A673 (cell line): ENCODE data around the gene LEMD1. TPM values are rescaled to one million over a fixed set of nuclear protein-coding genes. Genes with fewer than 3 reads are reported as not detected.
A peak's percentile ranks its signal among the peaks of the same experiment; 100 is the strongest.

Experiments
- BruUV-seq: library from RNA; stranded (reverse); fragments of 400-500 nt; replicated peaks from 2 replicates; lab custom pipeline; 2021; lab: Mats Ljungman, UMichigan
- CTCF ChIA-PET: fragments of 300-600 bp; sonication (Branson Sonifier 250); formaldehyde crosslinking; loops from one replicate; lab custom pipeline; 2022; ENCODE audit warnings: antibody characterized with exemption; lab: Charles Lee
- POLR2A ChIA-PET: fragments of 300-600 bp; sonication (Branson Sonifier 250); formaldehyde crosslinking; loops from one replicate; lab custom pipeline; 2022; ENCODE audit warnings: antibody characterized with exemption; ENCODE audit not compliant: low non-redundant PET; lab: Charles Lee
- DNase-seq: peaks from one replicate; pipeline ENCODE4 v3.0.0-alpha.2; 2015; ENCODE audit warnings: low spot score
- H3K27ac ChIP-seq: fragments of 200-600 bp; sonication (generic); 2 replicates; pipeline ENCODE4 v1.5.1; 2016; ENCODE audit warnings: mixed run types, low read depth, mild to moderate bottlenecking, mixed read lengths, antibody characterized with exemption, low read length; ENCODE audit not compliant: poor library complexity, severe bottlenecking
- H3K27me3 ChIP-seq: fragments of 200-600 bp; sonication (generic); replicated peaks from 2 replicates; pipeline ENCODE4 v1.6.1; 2017; ENCODE audit warnings: mixed run types, low read depth, mild to moderate bottlenecking, mixed read lengths, antibody characterized with exemption, low read length; ENCODE audit not compliant: insufficient read depth, poor library complexity
- H3K36me3 ChIP-seq: fragments of 200-600 bp; sonication (generic); 2 replicates; pipeline ENCODE4 v1.6.1; 2016; ENCODE audit warnings: mixed run types, mild to moderate bottlenecking, mixed read lengths, antibody characterized with exemption, low read length; ENCODE audit not compliant: insufficient read depth, poor library complexity, severe bottlenecking
- H3K4me1 ChIP-seq: fragments of 200-600 bp; sonication (generic); 2 replicates; pipeline ENCODE4 v1.6.1; 2017; ENCODE audit warnings: mixed run types, mild to moderate bottlenecking, mixed read lengths, antibody characterized with exemption, low read length; ENCODE audit not compliant: insufficient read depth, poor library complexity, severe bottlenecking
- H3K4me3 ChIP-seq: fragments of 200-600 bp; sonication (generic); 2 replicates; pipeline ENCODE4 v1.5.1; 2016; ENCODE audit warnings: low read depth, mixed run types, mild to moderate bottlenecking, mixed read lengths, low read length; ENCODE audit not compliant: poor library complexity, severe bottlenecking
- H3K9me3 ChIP-seq: fragments of 200-600 bp; sonication (generic); 2 replicates; pipeline ENCODE4 v1.6.1; 2016; ENCODE audit warnings: mixed run types, low read depth, mild to moderate bottlenecking, mixed read lengths, antibody characterized with exemption, low read length; ENCODE audit not compliant: poor library complexity, severe bottlenecking
- EZH2 ChIP-seq: fragments of 200-600 bp; sonication (generic); IDR thresholded peaks from 2 replicates; pipeline ENCODE4 v1.6.1; 2017; ENCODE audit warnings: borderline replicate concordance, low read depth, mild to moderate bottlenecking, mixed read lengths, antibody characterized with exemption, low read length; ENCODE audit not compliant: poor library complexity, severe bottlenecking
- intact Hi-C: fragments of 100-400 bp; cut with micrococcal nuclease; formaldehyde crosslinking; loops from one replicate; pipeline ENCODE4 v1.10.0; 2022; ENCODE audit not compliant: unreplicated experiment
- total RNA-seq: library from RNA; stranded (reverse); gene quantifications from 2 replicates; pipeline ENCODE4 v1.2.3, GENCODE V29; 2021
- TF ChIP-seq, protein P1 (sequence below): fragments of 300-800, 200-600 bp; sonication (generic); conservative IDR thresholded peaks from 2 replicates; pipeline ENCODE4 v1.5.1; 2017; ENCODE audit warnings: low read depth, mild to moderate bottlenecking, antibody characterized with exemption, low read length, moderate library complexity, mixed read lengths

The LEMD1 gene
- total RNA-seq, 1 experiment from 2014 or later, result 1.5 TPM

DNA sequence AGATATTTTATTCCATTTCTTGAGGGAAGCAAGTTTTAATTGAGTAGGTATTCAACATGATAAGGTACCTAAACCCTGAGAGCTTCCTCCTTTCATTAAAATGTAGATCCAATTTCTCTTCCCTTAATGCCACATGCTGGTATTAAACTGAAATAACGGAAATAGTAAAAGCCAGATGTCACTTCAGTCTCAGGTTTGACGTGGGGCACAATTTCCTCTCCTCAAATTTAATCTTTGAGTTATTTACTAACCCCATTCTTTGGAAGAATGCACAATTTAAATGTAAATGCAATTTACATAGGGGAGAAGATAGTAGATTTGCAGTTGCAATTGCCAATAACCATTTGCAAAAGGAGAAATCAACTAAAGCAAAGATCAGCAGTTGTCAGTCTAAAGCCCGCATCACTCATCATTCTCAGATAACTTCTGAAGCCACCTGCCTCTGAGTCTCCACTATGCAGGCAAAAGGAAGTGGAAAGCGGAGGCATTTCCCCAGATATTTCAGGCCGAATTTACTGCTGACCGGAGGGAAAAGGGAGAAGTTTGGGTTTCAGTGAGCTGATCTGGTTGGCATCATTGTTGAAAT lies 2.1 kb upstream of the LEMD1 start:
- BruUV-seq, result no TSS peak
- TF ChIP-seq EZH2, result no peak
- TF ChIP-seq, protein P1, sequence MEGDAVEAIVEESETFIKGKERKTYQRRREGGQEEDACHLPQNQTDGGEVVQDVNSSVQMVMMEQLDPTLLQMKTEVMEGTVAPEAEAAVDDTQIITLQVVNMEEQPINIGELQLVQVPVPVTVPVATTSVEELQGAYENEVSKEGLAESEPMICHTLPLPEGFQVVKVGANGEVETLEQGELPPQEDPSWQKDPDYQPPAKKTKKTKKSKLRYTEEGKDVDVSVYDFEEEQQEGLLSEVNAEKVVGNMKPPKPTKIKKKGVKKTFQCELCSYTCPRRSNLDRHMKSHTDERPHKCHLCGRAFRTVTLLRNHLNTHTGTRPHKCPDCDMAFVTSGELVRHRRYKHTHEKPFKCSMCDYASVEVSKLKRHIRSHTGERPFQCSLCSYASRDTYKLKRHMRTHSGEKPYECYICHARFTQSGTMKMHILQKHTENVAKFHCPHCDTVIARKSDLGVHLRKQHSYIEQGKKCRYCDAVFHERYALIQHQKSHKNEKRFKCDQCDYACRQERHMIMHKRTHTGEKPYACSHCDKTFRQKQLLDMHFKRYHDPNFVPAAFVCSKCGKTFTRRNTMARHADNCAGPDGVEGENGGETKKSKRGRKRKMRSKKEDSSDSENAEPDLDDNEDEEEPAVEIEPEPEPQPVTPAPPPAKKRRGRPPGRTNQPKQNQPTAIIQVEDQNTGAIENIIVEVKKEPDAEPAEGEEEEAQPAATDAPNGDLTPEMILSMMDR, result no peak
- intact Hi-C loops, result no loop called here
- Histone ChIP-seq H3K36me3 (no peaks in the 10 kb centered on the region), H3K4me3 (no peak overlapping the region), H3K27ac (peak overlapping the region; percentile 57), H3K9me3 (no peaks in the 10 kb centered on the region), H3K27me3 (no peaks in the 10 kb centered on the region), H3K4me1 (peaks cover 60% of the 10 kb centered on the region)
- peak; percentile 65 for DNase-seq
- ChIA-PET CTCF (interaction anchor here (1.4 to 1.8 kb wide), 3 partner anchors 15 to 62 kb away, joined by 4 to 9 read pairs (median 5); no protein-coding TSS in a partner anchor), POLR2A (no interaction called here)

DNA sequence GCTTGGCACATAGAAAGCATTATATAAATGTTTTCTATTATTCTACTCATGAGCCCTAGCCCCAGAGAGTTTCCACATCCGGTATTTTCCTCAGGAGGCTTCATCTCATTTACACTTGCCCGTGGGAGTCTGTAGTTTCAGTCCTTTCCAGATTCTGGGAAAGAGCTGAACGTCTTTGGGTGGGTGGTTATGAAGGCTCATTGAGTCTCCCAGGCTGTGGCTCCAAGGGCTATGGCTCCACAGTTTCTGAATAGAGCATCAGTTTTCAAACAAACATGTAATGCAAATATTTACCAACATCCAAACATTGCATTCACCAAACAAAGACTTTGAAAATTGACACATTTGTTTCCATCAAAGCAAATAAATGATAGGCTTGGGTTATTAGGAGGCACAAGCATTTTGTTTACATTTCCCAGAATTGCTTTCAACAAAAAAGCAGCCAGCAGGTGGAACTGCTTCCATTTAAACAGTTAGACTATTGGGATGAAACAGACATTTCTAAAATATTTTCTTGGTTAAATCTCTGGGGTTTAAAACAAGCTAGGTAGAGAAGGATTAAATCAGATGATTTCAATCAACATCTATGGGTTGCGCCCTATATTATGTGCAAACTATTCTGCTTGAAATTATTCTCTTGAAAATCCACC lies 1.3 kb upstream of the LEMD1 start:
- TF ChIP-seq, protein P1, result peak; percentile 38; the same call in 1 of the 2 replicates
- TF ChIP-seq EZH2, result no peak
- Histone ChIP-seq H3K4me1 (peaks cover 60% of the 10 kb centered on the region), H3K4me3 (no peak overlapping the region), H3K27ac (peak overlapping the region; percentile 36), H3K9me3 (no peaks in the 10 kb centered on the region), H3K36me3 (no peaks in the 10 kb centered on the region), H3K27me3 (no peaks in the 10 kb centered on the region)
- CTCF ChIA-PET, result interaction anchor here (1.4 to 1.8 kb wide), 2 partner anchors 26 to 62 kb away, joined by 5 to 9 read pairs; no protein-coding TSS in a partner anchor
- intact Hi-C loops, result no loop called here
- no TSS peak for BruUV-seq
- POLR2A ChIA-PET, result no interaction called here
- DNase-seq, result peak; percentile 35

DNA sequence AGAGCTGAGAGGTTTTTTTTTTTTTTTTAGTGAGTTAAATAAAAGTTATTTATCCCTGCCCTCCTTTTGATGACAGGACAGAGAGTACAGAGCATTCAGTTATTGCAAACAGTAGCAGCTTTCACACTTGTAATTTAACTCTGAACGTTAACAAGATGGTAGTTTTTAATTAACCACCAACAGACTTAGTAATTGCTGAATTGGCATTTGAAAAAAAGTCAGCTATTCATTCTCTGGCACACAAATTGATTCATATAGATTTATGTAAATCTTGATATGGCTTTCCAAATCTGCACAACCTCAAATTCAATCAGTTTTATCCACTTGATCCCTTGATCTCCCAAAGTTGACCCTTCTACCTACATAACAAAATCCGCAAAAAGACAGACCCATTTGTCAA lies 918 bp downstream of the LEMD1 start:
- BruUV-seq, result no TSS peak
- H3K9me3 ChIP-seq, result no peaks in the 10 kb centered on the region
- no peak overlapping the region for H3K4me3 ChIP-seq
- DNase-seq, result no peak
- H3K4me1 ChIP-seq, result peaks cover 60% of the 10 kb centered on the region
- H3K27ac ChIP-seq, result no peak overlapping the region
- ChIA-PET POLR2A (no interaction called here), CTCF (no interaction called here)
- no peaks in the 10 kb centered on the region for H3K36me3 ChIP-seq
- H3K27me3 ChIP-seq, result no peaks in the 10 kb centered on the region
- no peak for TF ChIP-seq EZH2
- TF ChIP-seq, protein P1, result no peak
- intact Hi-C loops, result no loop called here
